ENCODE results near the gene CCDC86. TPM values are rescaled to one million over a fixed set of nuclear protein-coding genes. Genes with fewer than 3 reads are reported as not detected.
A peak's percentile ranks its signal among the peaks of the same experiment; 100 is the strongest.

The CCDC86 gene
- total RNA-seq, 1 donor from 2014 or later = 2.9 TPM

DNA sequence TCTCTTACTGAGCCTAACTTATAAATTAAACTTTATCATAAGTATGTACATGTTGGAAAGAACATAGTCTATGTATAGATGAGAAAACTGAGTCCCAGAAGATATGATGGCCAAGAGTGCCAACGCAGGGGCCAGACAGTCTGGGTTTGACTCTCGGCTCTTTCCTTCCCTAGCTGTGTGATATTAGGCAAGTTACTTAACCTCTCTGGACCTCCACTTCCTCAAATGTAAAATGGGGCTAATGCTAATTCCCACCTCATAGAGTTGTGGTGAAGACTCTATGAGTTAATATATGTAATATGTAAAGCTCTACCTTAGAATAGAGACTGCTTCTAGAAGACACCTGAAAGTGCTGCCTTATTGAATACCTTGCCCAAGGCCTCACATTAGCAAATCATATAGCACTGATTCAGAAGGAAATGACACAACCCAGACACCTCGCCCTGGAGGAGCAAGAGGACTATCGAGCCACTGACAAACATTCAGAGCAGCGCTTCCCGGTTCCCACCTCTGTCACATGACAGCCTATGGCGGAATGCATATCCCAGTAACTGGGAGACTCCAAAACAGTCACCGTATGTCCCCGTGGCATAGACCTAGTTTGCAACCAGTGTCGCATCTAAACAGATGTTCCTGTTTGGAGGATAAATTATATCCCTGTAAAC is 11.3 kb upstream of the CCDC86 start:
- FAIRE-seq (no peak), DNase-seq (ENCODE audit: low spot score in 2 of 2) (no peak)

DNA sequence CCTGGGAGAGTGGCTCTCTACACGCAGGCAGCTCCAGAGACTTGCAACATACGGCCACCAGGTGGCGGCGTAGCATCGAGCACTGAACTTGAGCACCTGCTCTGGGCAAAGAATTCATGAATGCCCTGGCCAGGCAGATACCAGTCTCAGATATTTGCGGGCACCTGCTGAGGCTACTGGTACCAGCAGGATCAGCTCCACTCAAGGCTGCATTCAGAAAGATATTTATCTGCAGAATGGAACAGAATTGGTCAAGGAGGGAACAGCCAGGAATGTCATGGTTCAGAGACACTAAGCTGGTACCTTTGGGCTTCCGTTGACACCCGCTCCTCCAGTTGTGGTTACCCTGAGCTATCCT is 10.8 kb upstream of the CCDC86 start:
- FAIRE-seq (no peak), DNase-seq (ENCODE audit: low spot score in 2 of 2) (peak; percentile 67 to 86)

- no peak for FAIRE-seq
Observed at GRCh38 chr11:60831501-60832079, 10.3 kb upstream of the CCDC86 start.

GRCh38 chr11:60834742-60835533 is 7.0 kb upstream of the CCDC86 start:
- FAIRE-seq (no peak), DNase-seq (ENCODE audit: low spot score in 2 of 2) (no peak)

More at GRCh38 chr11:60831501-60832079, 10.3 kb upstream of the CCDC86 start:
- DNase-seq (ENCODE audit: low spot score in 2 of 2) = no peak

- FAIRE-seq (no peak), DNase-seq (ENCODE audit: low spot score in 2 of 2) (no peak)
Observed at GRCh38 chr11:60835534-60835846, 6.4 kb upstream of the CCDC86 start.

DNA sequence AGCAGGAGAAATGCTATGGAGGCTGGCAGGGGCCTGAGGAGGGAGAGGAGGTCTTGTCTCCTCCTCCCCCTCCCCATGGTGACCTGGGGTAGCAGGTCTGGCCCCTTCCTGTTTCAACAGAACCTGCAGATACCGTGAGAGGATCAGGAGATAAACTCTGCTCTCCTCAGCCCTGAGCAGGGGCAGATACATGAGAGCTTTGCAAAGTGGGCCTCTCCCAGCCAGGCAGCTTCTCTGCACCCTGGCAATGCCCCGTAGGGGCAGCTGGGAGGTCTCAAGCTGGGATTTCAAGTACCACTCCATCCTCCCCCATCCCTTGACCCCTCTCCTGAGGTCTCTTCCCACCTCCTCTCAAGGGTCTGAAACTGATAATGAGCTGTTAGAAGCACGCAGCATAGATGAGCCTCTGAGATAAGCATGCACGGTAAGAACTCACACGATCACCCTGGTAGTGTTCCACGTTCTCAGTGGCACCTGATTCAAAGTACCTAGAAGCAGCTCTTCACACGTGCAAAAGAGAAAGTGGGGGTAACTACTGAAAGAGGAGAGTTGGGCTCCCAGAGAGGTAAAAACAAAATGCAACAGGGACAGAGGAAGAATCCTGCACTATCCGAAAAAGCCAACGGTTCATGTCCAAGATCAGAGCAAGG is 4.9 kb upstream of the CCDC86 start:
- DNase-seq (ENCODE audit: low spot score in 2 of 2) (no peak), FAIRE-seq (no peak)

GRCh38 chr11:60838132-60838531 is 3.8 kb upstream of the CCDC86 start:
- DNase-seq (ENCODE audit: low spot score in 2 of 2) (no peak), FAIRE-seq (no peak)

DNA sequence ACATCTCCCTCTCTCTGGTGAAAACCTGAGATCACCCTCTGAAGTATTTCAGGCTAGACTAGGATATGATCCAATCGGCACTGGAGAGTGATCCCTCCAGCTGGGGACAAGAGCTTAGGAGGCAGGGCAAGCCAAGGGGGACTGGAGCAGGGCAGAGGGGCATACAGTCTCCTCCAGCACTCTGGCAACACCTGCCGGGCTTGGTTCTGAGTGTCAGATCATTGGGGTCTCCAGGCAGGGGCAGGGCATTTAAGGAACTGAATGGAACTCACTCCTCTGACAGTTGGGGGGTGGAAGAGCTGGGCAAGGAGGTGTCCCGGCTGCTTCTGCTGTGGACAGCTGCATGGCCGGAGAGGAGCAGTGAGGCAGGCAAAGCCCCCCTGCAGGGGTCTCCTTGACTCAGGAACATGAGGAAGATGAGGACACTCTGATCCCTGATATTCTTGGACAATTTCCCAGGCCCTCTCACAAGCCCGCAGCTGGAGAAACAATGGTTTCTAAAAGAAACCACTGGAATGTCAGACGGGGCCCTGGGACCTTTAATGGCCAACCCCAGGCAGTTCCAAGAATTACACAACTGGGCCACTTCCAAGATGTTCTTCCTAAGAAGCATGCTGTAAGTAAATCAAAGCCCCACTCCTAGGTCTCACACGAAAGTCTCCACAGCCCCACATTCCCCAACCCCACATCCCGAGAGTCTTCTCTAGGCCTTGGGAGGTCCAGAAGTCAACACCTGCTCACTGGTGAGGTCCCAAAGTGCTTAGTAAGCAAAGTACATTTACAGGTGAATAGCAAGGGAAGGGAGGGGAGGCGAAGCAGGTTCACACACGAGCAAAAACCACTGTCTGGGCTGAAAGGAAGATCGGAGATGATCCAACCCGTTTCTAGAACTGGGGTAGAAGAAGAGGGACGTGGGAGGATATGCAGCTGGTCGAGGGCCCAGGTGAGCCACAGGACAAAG is 1.2 kb upstream of the CCDC86 start:
- FAIRE-seq = no peak
- DNase-seq (ENCODE audit: low spot score in 2 of 2) = no peak

DNA sequence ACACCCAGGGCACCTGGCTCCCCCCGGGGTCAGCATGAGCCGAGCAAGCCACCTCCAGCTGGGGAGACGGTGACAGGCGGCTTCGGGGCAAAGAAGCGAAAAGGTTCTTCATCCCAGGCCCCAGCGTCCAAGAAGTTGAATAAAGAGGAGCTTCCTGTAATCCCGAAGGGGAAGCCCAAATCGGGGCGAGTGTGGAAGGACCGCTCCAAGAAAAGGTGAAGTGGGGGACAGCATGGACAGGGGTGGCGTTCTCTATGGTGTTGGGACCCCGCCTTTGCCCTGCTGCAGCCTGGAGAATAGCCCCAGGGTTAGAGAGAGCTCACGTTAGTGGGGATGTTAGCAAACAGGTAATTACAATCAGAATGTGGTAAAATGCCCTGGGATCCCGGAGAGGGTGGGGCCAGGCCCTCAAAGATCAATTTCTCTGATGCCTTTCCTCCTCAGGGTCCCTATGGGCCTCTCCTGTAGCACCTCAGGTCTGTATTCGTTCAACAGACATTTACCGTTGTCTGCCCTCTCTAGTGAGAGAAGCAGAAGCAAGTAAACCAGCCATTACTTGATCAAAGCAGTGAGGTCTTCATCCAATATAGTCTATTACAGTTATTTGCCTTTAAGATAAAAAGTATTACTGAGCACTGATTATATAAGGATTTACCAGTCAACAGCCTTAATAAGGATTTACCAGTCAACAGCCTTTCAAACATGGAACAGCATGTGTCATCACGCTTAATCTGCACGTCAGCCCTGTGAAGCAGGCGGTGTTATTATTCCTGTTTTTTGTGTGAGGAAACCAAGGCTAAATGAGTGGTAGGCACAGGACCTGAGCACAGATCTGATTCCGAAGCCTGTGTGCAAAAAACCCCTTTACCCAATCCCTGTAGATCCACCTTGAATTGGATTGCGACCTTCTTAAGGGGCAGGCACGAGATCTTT is 1.0 kb downstream of the CCDC86 start:
- no peak for FAIRE-seq
- DNase-seq (ENCODE audit: low spot score in 2 of 2) = no peak

DNA sequence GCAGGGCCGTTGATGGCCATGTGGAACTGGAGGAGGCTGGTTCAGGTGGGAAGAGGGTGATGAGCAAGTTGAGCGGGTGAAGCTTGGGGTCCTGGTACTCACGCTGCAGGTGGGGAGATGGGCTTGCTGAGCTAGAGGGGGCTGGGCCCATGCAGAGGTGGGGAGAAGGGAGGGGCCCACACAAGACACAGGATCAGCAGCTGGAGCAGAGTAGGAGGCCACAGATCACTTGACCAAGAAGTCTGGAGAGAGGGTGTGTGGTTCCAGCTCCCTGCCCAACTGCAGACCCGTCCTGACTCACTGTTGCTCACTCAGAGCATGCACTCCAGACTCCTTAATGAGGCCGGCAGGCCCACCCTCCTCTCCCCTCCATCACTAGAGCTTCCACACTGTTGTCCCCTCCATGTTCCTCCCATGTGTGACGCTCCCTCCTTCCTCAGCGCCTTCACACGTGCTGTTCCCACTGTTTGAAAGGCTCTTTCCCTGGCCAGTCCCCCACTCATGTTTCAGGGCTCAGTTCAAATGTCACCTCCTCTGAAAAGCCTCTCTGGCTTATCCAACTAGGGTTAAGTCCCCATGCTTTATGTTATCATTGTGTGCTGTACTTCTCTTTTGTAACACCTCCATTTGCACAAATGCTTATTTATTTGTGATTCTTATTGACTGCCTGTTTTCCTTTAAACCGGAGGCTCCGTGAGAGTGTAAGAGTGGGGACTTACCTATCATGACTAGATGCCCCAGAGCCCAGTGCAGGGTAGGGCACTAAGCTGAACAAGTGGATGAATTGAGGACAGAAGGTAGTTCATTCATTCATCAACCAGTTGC is 2.3 kb downstream of the CCDC86 start:
- DNase-seq (ENCODE audit: low spot score in 2 of 2) (no peak), FAIRE-seq (no peak)

DNA sequence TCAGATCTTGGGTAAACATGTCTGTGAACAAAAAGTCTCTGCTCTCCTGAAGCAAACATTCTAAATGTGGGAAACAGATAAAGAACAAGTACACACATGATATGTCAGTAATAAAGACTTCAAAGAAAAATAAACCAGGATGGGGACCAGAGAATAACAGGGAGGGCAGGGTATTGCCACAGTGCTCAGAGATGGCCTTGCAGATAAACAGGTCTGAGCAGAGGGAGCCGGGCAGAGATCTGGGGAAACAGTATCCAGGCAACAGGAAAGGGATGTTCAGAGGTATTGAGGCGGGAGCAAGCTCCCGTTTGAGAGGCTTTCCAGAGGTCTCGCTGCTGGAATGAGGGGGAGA is 2.9 kb downstream of the CCDC86 start:
- FAIRE-seq (no peak), DNase-seq (ENCODE audit: low spot score in 2 of 2) (no peak)

DNA sequence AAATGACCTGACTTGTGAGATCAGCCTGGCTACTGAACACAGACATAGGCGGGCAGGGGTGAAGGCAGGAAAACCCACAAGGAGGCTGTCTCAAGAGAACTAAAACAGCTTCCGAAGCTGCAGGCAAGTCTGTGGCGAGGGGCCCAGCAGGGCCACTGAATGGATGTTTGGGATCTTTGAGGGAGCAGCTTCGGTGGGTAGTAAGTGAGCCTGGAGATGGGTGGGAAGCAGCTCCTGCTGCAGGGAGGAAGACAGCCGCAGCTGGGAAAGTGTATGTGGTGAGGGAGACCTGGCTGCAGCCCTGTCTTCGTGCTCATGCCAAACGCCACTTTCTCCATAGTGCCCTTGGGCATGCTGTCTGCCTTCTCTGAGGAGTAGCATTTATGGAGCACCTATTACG is 3.4 kb downstream of the CCDC86 start:
- FAIRE-seq (no peak), DNase-seq (ENCODE audit: low spot score in 2 of 2) (no peak)

DNA sequence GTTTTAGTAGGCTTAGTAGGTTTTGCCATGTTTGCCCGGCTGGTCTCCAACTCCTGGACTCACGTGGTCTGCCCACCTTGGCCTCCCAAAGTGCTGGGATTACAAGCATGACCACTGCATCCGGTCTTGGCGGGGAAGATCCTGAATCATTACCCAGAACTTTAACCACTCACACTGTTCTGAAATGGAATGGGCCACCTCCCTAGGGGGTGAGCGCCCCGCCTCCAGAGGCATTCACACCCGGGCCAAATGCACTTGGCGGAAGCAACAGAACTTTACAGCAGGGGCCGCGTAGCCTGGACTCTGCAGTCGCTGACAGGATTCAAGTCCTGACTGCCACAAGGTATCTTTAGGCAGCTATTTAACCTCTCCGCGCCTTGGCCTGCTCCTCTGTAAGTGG is 5.4 kb downstream of the CCDC86 start:
- FAIRE-seq = no peak
- DNase-seq (ENCODE audit: low spot score in 2 of 2) = no peak

DNA sequence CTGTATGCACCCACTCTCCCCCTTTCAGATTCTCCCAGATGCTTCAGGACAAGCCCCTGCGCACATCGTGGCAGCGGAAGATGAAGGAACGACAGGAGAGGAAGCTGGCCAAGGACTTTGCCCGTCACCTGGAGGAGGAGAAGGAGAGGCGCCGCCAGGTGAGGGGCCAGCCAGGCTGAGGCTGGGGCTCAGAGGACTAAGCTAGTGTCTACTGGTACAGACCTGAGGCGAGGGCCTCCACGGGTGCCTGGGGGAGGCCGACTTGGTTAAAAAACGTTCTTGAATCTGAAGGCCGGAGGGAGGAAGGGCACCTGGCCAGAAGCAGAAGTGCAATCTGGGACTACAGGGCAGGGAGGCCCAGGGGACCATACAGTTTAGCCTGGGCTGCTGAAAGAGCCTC is 6.0 kb downstream of the CCDC86 start:
- FAIRE-seq (no peak), DNase-seq (ENCODE audit: low spot score in 2 of 2) (no peak)

- no peak for FAIRE-seq
Observed at GRCh38 chr11:60848714-60849151, 6.8 kb downstream of the CCDC86 start.

GRCh38 chr11:60849641-60850520 is 8.0 kb downstream of the CCDC86 start:
- no peak for FAIRE-seq
- DNase-seq (ENCODE audit: low spot score in 2 of 2) = no peak

More at GRCh38 chr11:60848714-60849151, 6.8 kb downstream of the CCDC86 start:
- no peak for DNase-seq (ENCODE audit: low spot score in 2 of 2)

GRCh38 chr11:60851327-60852104 is 9.6 kb downstream of the CCDC86 start:
- DNase-seq (ENCODE audit: low spot score in 2 of 2) = no peak
- no peak for FAIRE-seq

Data from frontal cortex (tissue), 4 donors.